HEK293 (cell line): ENCODE data around the gene SACS.

ENCODE experiments used
- CTCF ChIA-PET: fragments of 350-600 bp; formaldehyde crosslinking; extraction: SDS; loops from one replicate; lab custom pipeline; 2021; ENCODE audit warnings: antibody characterized with exemption; lab: Yijun Ruan, JAX
- POLR2A ChIA-PET: fragments of 300-600 bp; formaldehyde crosslinking; extraction: SDS; loops from one replicate; lab custom pipeline; 2020; ENCODE audit warnings: antibody characterized with exemption, inconsistent platforms; lab: Yijun Ruan, JAX
- H3K27ac ChIP-seq: fragments of 200-500 bp; sonication (Bioruptor generic); 2 replicates; pipeline ENCODE4 v1.5.1; 2014; ENCODE audit warnings: low read depth, low read length, control low read depth, inconsistent platforms; ENCODE audit errors: extremely low read depth
- H3K36me3 ChIP-seq, 2 experiments: fragments of 200-500 bp in 1 of 2; sonication (Bioruptor generic) in 1 of 2; 1 replicate in 1 of 2; 2 replicates in 1 of 2; pipeline ENCODE4 v1.5.1; 2014 to 2017; ENCODE audit warnings: inconsistent platforms in 2 of 2, low read length in 2 of 2; ENCODE audit not compliant: control insufficient read depth in 2 of 2, insufficient read depth in 1 of 2
- H3K4me1 ChIP-seq: fragments of 200-500 bp; sonication (Bioruptor generic); 2 replicates; pipeline ENCODE4 v1.5.1; 2014; ENCODE audit warnings: mild to moderate bottlenecking, low read length, inconsistent platforms; ENCODE audit not compliant: control insufficient read depth, insufficient read depth
- H3K4me3 ChIP-seq: 2 replicates; pipeline ENCODE4 v1.5.1; 2011; ENCODE audit warnings: low read depth, mild to moderate bottlenecking, control low read depth, low read length, moderate library complexity
- H3K9me3 ChIP-seq: fragments of 200-500 bp; sonication (Bioruptor generic); 2 replicates; pipeline ENCODE4 v1.5.1; 2014; ENCODE audit warnings: low read depth, low read length, inconsistent platforms; ENCODE audit not compliant: control insufficient read depth, insufficient read depth
- GLI2 ChIP-seq: fragments of 450-650 bp; formaldehyde crosslinking; IDR thresholded peaks from 2 replicates; pipeline ENCODE4; 2017; ENCODE audit warnings: missing biosample characterization, missing genetic modification characterization, low read depth, borderline replicate concordance
- MZF1 ChIP-seq: fragments of 450-650 bp; formaldehyde crosslinking; IDR thresholded peaks from 2 replicates; pipeline ENCODE4 v1.5.1; 2017; ENCODE audit warnings: missing biosample characterization, missing genetic modification characterization, borderline replicate concordance
- PBX3 ChIP-seq: sonication (generic); formaldehyde crosslinking; IDR thresholded peaks from 2 replicates; pipeline ENCODE4 v1.8.1; 2022; ENCODE audit warnings: mild to moderate bottlenecking, moderate library complexity, missing genetic modification reagents
- SP3 ChIP-seq: fragments of 450-650 bp; formaldehyde crosslinking; IDR thresholded peaks from 2 replicates; pipeline ENCODE4 v1.5.1; 2016; ENCODE audit warnings: missing biosample characterization, missing genetic modification characterization
- TCF7L2 ChIP-seq: IDR thresholded peaks from 2 replicates; pipeline ENCODE4 v1.6.1; 2011; ENCODE audit warnings: low read depth, mild to moderate bottlenecking, inconsistent platforms, low read length, moderate library complexity, borderline replicate concordance
- YY1 ChIP-seq: fragments of 450-650 bp; formaldehyde crosslinking; IDR thresholded peaks from 2 replicates; pipeline ENCODE4 v1.5.1; 2018; ENCODE audit warnings: missing biosample characterization, missing genetic modification characterization
- ZBTB17 ChIP-seq: fragments of 450-650 bp; formaldehyde crosslinking; IDR thresholded peaks from 2 replicates; pipeline ENCODE4 v1.5.1; 2016; ENCODE audit warnings: missing biosample characterization, missing genetic modification characterization
- ZBTB21 ChIP-seq: fragments of 450-650 bp; formaldehyde crosslinking; IDR thresholded peaks from 2 replicates; pipeline ENCODE4 v1.5.1; 2017; ENCODE audit warnings: missing biosample characterization, missing genetic modification characterization
- ZBTB6 ChIP-seq: fragments of 450-650 bp; formaldehyde crosslinking; IDR thresholded peaks from 2 replicates; pipeline ENCODE4 v1.5.1; 2017; ENCODE audit warnings: missing biosample characterization, missing genetic modification characterization
- ZNF214 ChIP-seq: fragments of 450-650 bp; formaldehyde crosslinking; IDR thresholded peaks from 2 replicates; pipeline ENCODE4 v1.5.1; 2017; ENCODE audit warnings: missing biosample characterization, mild to moderate bottlenecking, missing genetic modification characterization, borderline replicate concordance
- ZNF239 ChIP-seq: fragments of 450-650 bp; formaldehyde crosslinking; IDR thresholded peaks from 2 replicates; pipeline ENCODE4 v1.5.1; 2016; ENCODE audit warnings: missing biosample characterization, missing genetic modification characterization
- ZNF280D ChIP-seq: fragments of 450-650 bp; formaldehyde crosslinking; IDR thresholded peaks from 2 replicates; pipeline ENCODE4 v1.5.1; 2016; ENCODE audit warnings: missing biosample characterization, missing genetic modification characterization
- ZNF311 ChIP-seq: fragments of 450-650 bp; formaldehyde crosslinking; IDR thresholded peaks from 2 replicates; pipeline ENCODE4 v1.5.1; 2017; ENCODE audit warnings: missing biosample characterization, missing genetic modification characterization, borderline replicate concordance
- ZNF391 ChIP-seq: fragments of 450-650 bp; formaldehyde crosslinking; IDR thresholded peaks from 2 replicates; pipeline ENCODE4 v1.5.1; 2016; ENCODE audit warnings: low read depth, missing biosample characterization, missing genetic modification characterization, borderline replicate concordance
- ZNF404 ChIP-seq: fragments of 450-650 bp; formaldehyde crosslinking; IDR thresholded peaks from 2 replicates; pipeline ENCODE4 v1.5.1; 2017; ENCODE audit warnings: missing biosample characterization, missing genetic modification characterization
- ZNF548 ChIP-seq: fragments of 450-650 bp; formaldehyde crosslinking; IDR thresholded peaks from 2 replicates; pipeline ENCODE4 v1.5.1; 2016; ENCODE audit warnings: missing biosample characterization, missing genetic modification characterization
- ZNF549 ChIP-seq: fragments of 450-650 bp; IDR thresholded peaks from 2 replicates; pipeline ENCODE4 v1.5.1; 2018; ENCODE audit warnings: missing biosample characterization, missing genetic modification characterization, mild to moderate bottlenecking, inconsistent platforms, moderate library complexity
- ZNF623 ChIP-seq: fragments of 450-650 bp; formaldehyde crosslinking; IDR thresholded peaks from 2 replicates; pipeline ENCODE4 v1.5.1; 2016; ENCODE audit warnings: missing biosample characterization, missing genetic modification characterization
- ZNF624 ChIP-seq: fragments of 450-650 bp; formaldehyde crosslinking; IDR thresholded peaks from 2 replicates; pipeline ENCODE4 v1.5.1; 2017; ENCODE audit warnings: missing biosample characterization, missing genetic modification characterization
- ZNF658 ChIP-seq: fragments of 450-650 bp; formaldehyde crosslinking; IDR thresholded peaks from 2 replicates; pipeline ENCODE4; 2016; ENCODE audit warnings: missing biosample characterization, missing genetic modification characterization
- ZNF701 ChIP-seq: fragments of 450-650 bp; formaldehyde crosslinking; IDR thresholded peaks from 2 replicates; pipeline ENCODE4 v1.5.1; 2016; ENCODE audit warnings: missing biosample characterization, missing genetic modification characterization
- ZNF776 ChIP-seq: fragments of 450-650 bp; formaldehyde crosslinking; IDR thresholded peaks from 2 replicates; pipeline ENCODE4 v1.5.0; 2017; ENCODE audit warnings: missing biosample characterization, missing genetic modification characterization, borderline replicate concordance
- ZNF791 ChIP-seq: fragments of 450-650 bp; formaldehyde crosslinking; IDR thresholded peaks from 2 replicates; pipeline ENCODE4 v1.5.1; 2016; ENCODE audit warnings: missing biosample characterization, missing genetic modification characterization
- ZNF843 ChIP-seq: fragments of 450-650 bp; formaldehyde crosslinking; IDR thresholded peaks from 2 replicates; pipeline ENCODE4 v1.5.1; 2016; ENCODE audit warnings: missing biosample characterization, missing genetic modification characterization

The SACS gene

GRCh38 chr13:23344931-23345595 lies 88.4 kb downstream of the SACS start (continued):
- no peak for TF ChIP-seq ZNF239 (tag by site-specific recombination)

GRCh38 chr13:23339225-23339624 lies 94.3 kb downstream of the SACS start:
- TF ChIP-seq ZNF214 (tag by site-specific recombination) (no peak), ZNF548 (tag by site-specific recombination) (no peak), ZNF791 (tag by site-specific recombination) (no peak), ZBTB17 (tag by site-specific recombination) (no peak), MZF1 (tag by site-specific recombination) (no peak), TCF7L2 (no peak), ZNF701 (tag by site-specific recombination) (no peak), ZNF404 (tag by site-specific recombination) (no peak), ZNF623 (tag by site-specific recombination) (no peak), ZNF311 (tag by site-specific recombination) (no peak)
- Histone ChIP-seq H3K27ac (no peak overlapping the region), H3K9me3 (no peaks in the 10 kb centered on the region), H3K36me3 (peaks cover 4 to 26% of the 10 kb centered on the region in 2 experiments), H3K4me1 (no peaks in the 10 kb centered on the region), H3K4me3 (no peak overlapping the region)
- ChIA-PET CTCF (no interaction called here), POLR2A (no interaction called here)

- Histone ChIP-seq H3K27ac (no peak overlapping the region), H3K36me3 (no peaks in the 10 kb centered on the region), H3K4me1 (no peaks in the 10 kb centered on the region), H3K9me3 (no peaks in the 10 kb centered on the region), H3K4me3 (no peak overlapping the region)
- ChIA-PET POLR2A (no interaction called here), CTCF (interaction anchor here (0.6 kb wide), 1 partner anchor 92 kb away, joined by 3 read pairs; no protein-coding TSS in a partner anchor)
- TF ChIP-seq GLI2 (tag by site-specific recombination) (no peak), ZBTB21 (no peak), ZNF776 (tag by site-specific recombination) (no peak), ZNF624 (tag by site-specific recombination) (no peak), ZBTB17 (tag by site-specific recombination) (no peak), MZF1 (tag by site-specific recombination) (no peak), ZNF658 (tag by site-specific recombination) (no peak), ZNF391 (no peak), PBX3 (CRISPR knock-in tag) (no peak), ZNF549 (tag by site-specific recombination) (no peak), ZNF843 (tag by site-specific recombination) (no peak), YY1 (tag by site-specific recombination) (no peak), ZBTB6 (no peak), SP3 (tag by site-specific recombination) (no peak), ZNF280D (tag by site-specific recombination) (no peak)
These were observed 103.1 kb downstream of the SACS start for GRCh38 chr13:23330356-23330755.
